HS-5 (cell line): ENCODE results near the gene CHCHD6.

Experiments
- DNase-seq: peaks from one replicate; pipeline ENCODE4 v3.0.0-alpha.2; 2012; ENCODE audit warnings: low read depth

Gene CHCHD6

GRCh38 chr3:126959921-126960603 is 256.0 kb downstream of the CHCHD6 start:
- no peak for DNase-seq

- no peak for DNase-seq
These were observed 256.6 kb downstream of the CHCHD6 start for GRCh38 chr3:126960604-126960995.

GRCh38 chr3:126961191-126961790 is 257.3 kb downstream of the CHCHD6 start:
- peak; percentile 25 for DNase-seq

- no peak for DNase-seq
These were observed 257.9 kb downstream of the CHCHD6 start for GRCh38 chr3:126961791-126962461.

GRCh38 chr3:126962756-126963155 is 258.7 kb downstream of the CHCHD6 start:
- no peak for DNase-seq

GRCh38 chr3:126963261-126964190 is 259.5 kb downstream of the CHCHD6 start:
- no peak for DNase-seq

GRCh38 chr3:126964261-126964660 is 260.2 kb downstream of the CHCHD6 start:
- no peak for DNase-seq

GRCh38 chr3:126964950-126965349 is 260.9 kb downstream of the CHCHD6 start:
- DNase-seq: no peak

GRCh38 chr3:126965526-126966080 is 261.6 kb downstream of the CHCHD6 start:
- DNase-seq: no peak

- no peak for DNase-seq
These were observed 263.3 kb downstream of the CHCHD6 start for GRCh38 chr3:126967386-126967785.

- DNase-seq: no peak
These were observed 264.7 kb downstream of the CHCHD6 start for GRCh38 chr3:126968391-126969390.

- DNase-seq: no peak
These were observed 265.5 kb downstream of the CHCHD6 start for GRCh38 chr3:126969586-126969985.

GRCh38 chr3:126970101-126970500 is 266.1 kb downstream of the CHCHD6 start:
- no peak for DNase-seq

- DNase-seq: no peak
These were observed 266.9 kb downstream of the CHCHD6 start for GRCh38 chr3:126970921-126971320.

- no peak for DNase-seq
These were observed 267.9 kb downstream of the CHCHD6 start for GRCh38 chr3:126971891-126972351.

GRCh38 chr3:126972866-126973265 is 268.8 kb downstream of the CHCHD6 start:
- DNase-seq: no peak

- DNase-seq: no peak
These were observed 269.8 kb downstream of the CHCHD6 start for GRCh38 chr3:126973814-126974213.

- DNase-seq: no peak
These were observed 270.7 kb downstream of the CHCHD6 start for GRCh38 chr3:126974756-126975155.

GRCh38 chr3:126976906-126977305 is 272.9 kb downstream of the CHCHD6 start:
- no peak for DNase-seq

- DNase-seq: no peak
These were observed 273.8 kb downstream of the CHCHD6 start for GRCh38 chr3:126977821-126978220.

GRCh38 chr3:126978291-126978690 is 274.3 kb downstream of the CHCHD6 start:
- DNase-seq: no peak
